HG03457 (cell line): ENCODE results near the gene COP1.
"Not testable (repeated sequence)": the region's sequence is repeated elsewhere in the genome, so short reads cannot be mapped to it uniquely, and the experiment has no call there.

Experiments used
- ATAC-seq: cut with Tn5 transposase; IDR thresholded peaks from one replicate; pipeline ENCODE4 v1.9.1; 2021; ENCODE audit warnings: moderate number of reproducible peaks; ENCODE audit not compliant: unreplicated experiment

The COP1 gene

GRCh38 chr1:176049582-176049981 is 157.5 kb downstream of the COP1 start:
- no peak for ATAC-seq

- no peak for ATAC-seq
Observed at GRCh38 chr1:176046926-176047325, 160.2 kb downstream of the COP1 start.

- no peak for ATAC-seq
Observed at GRCh38 chr1:176043537-176043936, 163.5 kb downstream of the COP1 start.

- no peak for ATAC-seq
Observed at GRCh38 chr1:176033881-176034280, 173.2 kb downstream of the COP1 start.

GRCh38 chr1:176033474-176033873 is 173.6 kb downstream of the COP1 start:
- ATAC-seq: no peak

GRCh38 chr1:176032040-176032645 is 174.9 kb downstream of the COP1 start:
- ATAC-seq: no peak

- ATAC-seq: no peak
Observed at GRCh38 chr1:176029609-176030008, 177.5 kb downstream of the COP1 start.

GRCh38 chr1:176029155-176029554 is 177.9 kb downstream of the COP1 start:
- ATAC-seq: no peak

GRCh38 chr1:176027934-176028333 is 179.2 kb downstream of the COP1 start:
- ATAC-seq: not testable (repeated sequence)

- no peak for ATAC-seq
Observed at GRCh38 chr1:176022574-176022973, 184.5 kb downstream of the COP1 start.

GRCh38 chr1:176017722-176018121 is 189.4 kb downstream of the COP1 start:
- no peak for ATAC-seq

GRCh38 chr1:176009951-176010350 is 197.1 kb downstream of the COP1 start:
- ATAC-seq: no peak

- ATAC-seq: not testable (repeated sequence)
Observed at GRCh38 chr1:176007756-176008389, 199.2 kb downstream of the COP1 start.

- ATAC-seq: not testable (repeated sequence)
Observed at GRCh38 chr1:175994660-175995059, 212.4 kb downstream of the COP1 start.

- ATAC-seq: not testable (repeated sequence)
Observed at GRCh38 chr1:175992825-175993224, 214.3 kb downstream of the COP1 start.

GRCh38 chr1:175992202-175992601 is 214.9 kb downstream of the COP1 start:
- not testable (repeated sequence) for ATAC-seq

- no peak for ATAC-seq
Observed at GRCh38 chr1:175984813-175985212, 222.3 kb downstream of the COP1 start.

- ATAC-seq: no peak
Observed at GRCh38 chr1:175984057-175984812, 222.9 kb downstream of the COP1 start.

GRCh38 chr1:175983363-175983762 is 223.7 kb downstream of the COP1 start:
- not testable (repeated sequence) for ATAC-seq

GRCh38 chr1:175981128-175981527 is 226.0 kb downstream of the COP1 start:
- no peak for ATAC-seq

GRCh38 chr1:175978926-175979325 is 228.2 kb downstream of the COP1 start:
- no peak for ATAC-seq

- ATAC-seq: no peak
Observed at GRCh38 chr1:175978476-175978875, 228.6 kb downstream of the COP1 start.
